GM12878 (cell line): Measurements from ENCODE around the gene KRTAP5-2. TPM values are rescaled to one million over a fixed set of nuclear protein-coding genes. Genes with fewer than 3 reads are reported as not detected.

Source experiments
- ATAC-seq: fragments of 200-7000 bp; cut with Tn5 transposase; 3 replicates; pipeline ENCODE4 v1.9.1; 2020; ENCODE audit warnings: mild to moderate bottlenecking, moderate library complexity
- BruUV-seq: library from RNA; stranded (reverse); fragments of 400-500 nt; replicated peaks from 2 replicates; lab custom pipeline; 2021; lab: Mats Ljungman, UMichigan
- CTCF ChIA-PET: fragments of 300-600 bp; sonication (Branson Sonifier 250); formaldehyde crosslinking; extraction: SDS; loops from one replicate; lab custom pipeline; 2021; ENCODE audit warnings: inconsistent platforms; lab: Yijun Ruan, JAX
- POLR2A ChIA-PET: fragments of 350-600 bp; formaldehyde crosslinking; extraction: SDS; loops from one replicate; lab custom pipeline; 2021; ENCODE audit warnings: inconsistent platforms; lab: Charles Lee
- RAD21 ChIA-PET: fragments of 300-600 bp; sonication (Branson Sonifier 250); formaldehyde crosslinking; loops from one replicate; lab custom pipeline; 2023; ENCODE audit warnings: antibody characterized with exemption; ENCODE audit not compliant: unreplicated experiment; lab: Charles Lee
- SMC1A ChIA-PET: fragments of 300-600 bp; sonication (Branson Sonifier 250); formaldehyde crosslinking; loops from one replicate; lab custom pipeline; 2023; ENCODE audit not compliant: unreplicated experiment, uncharacterized antibody; lab: Charles Lee
- DNase-seq: peaks from one replicate; pipeline ENCODE4 v3.0.0-alpha.2; 2011; ENCODE audit warnings: low read depth, low spot score
- FAIRE-seq: peaks from 3 replicates; lab custom pipeline; 2011; peaks lifted over from hg19 to GRCh38; lab: Jason Lieb, UNC
- H2AFZ ChIP-seq: 2 replicates; pipeline ENCODE4 v1.6.0; 2011; ENCODE audit warnings: low read depth, low read length, control low read depth; ENCODE audit not compliant: control insufficient read depth
- H3K27ac ChIP-seq: 2 replicates; pipeline ENCODE4 v1.5.1; 2011; ENCODE audit warnings: control low read depth; ENCODE audit not compliant: control insufficient read depth, insufficient read depth
- H3K27me3 ChIP-seq, 2 experiments: replicated peaks in 1 of 2; 2 replicates each; pipeline versions ENCODE4 v1.6.0 to v1.6.1; 2011; ENCODE audit warnings: low read length in 1 of 2; ENCODE audit not compliant: control insufficient read depth in 2 of 2, insufficient read depth in 2 of 2
- H3K36me3 ChIP-seq, 2 experiments: 2 replicates each; pipeline ENCODE4 v1.5.1; 2011; ENCODE audit warnings: low read length in 1 of 2; ENCODE audit not compliant: control insufficient read depth in 2 of 2, insufficient read depth in 2 of 2
- H3K4me1 ChIP-seq: 2 replicates; pipeline ENCODE4 v1.6.1; 2011; ENCODE audit warnings: mild to moderate bottlenecking, low read length, moderate library complexity, mixed read lengths; ENCODE audit not compliant: control insufficient read depth, insufficient read depth
- H3K4me2 ChIP-seq: 2 replicates; pipeline ENCODE4 v1.6.0; 2011; ENCODE audit warnings: control low read depth; ENCODE audit not compliant: control insufficient read depth, insufficient read depth
- H3K4me3 ChIP-seq: fragments of 200-600 bp; sonication (generic); 2 replicates; pipeline ENCODE4 v1.5.1; 2016
- H3K79me2 ChIP-seq: 2 replicates; pipeline ENCODE4 v1.6.0; 2011; ENCODE audit warnings: low read length; ENCODE audit not compliant: control insufficient read depth, insufficient read depth
- H3K9ac ChIP-seq: 2 replicates; pipeline ENCODE4 v1.8.0; 2011; ENCODE audit warnings: low read length, control low read depth, mixed read lengths; ENCODE audit not compliant: control insufficient read depth, insufficient read depth
- H3K9me3 ChIP-seq: replicated peaks from 3 replicates; pipeline ENCODE4 v1.5.1; 2011; ENCODE audit warnings: mild to moderate bottlenecking, low read length; ENCODE audit not compliant: control insufficient read depth, insufficient read depth
- H4K20me1 ChIP-seq: 2 replicates; pipeline ENCODE4 v1.6.0; 2011; ENCODE audit not compliant: control insufficient read depth, insufficient read depth
- BCL11A ChIP-seq: IDR thresholded peaks from 2 replicates; pipeline ENCODE4 v1.6.1; 2011; ENCODE audit warnings: low read depth, low read length
- BMI1 ChIP-seq: fragments of 450-650 bp; IDR thresholded peaks from 2 replicates; pipeline ENCODE4 v1.6.1; 2016; ENCODE audit warnings: mild to moderate bottlenecking, moderate library complexity, borderline replicate concordance
- CBFB ChIP-seq: IDR thresholded peaks from 2 replicates; pipeline ENCODE4 v1.6.1; 2016; ENCODE audit warnings: antibody characterized with exemption, low read depth
- IRF4 ChIP-seq: IDR thresholded peaks from 2 replicates; pipeline ENCODE4 v1.6.1; 2011; ENCODE audit warnings: low read depth, low read length
- JUNB ChIP-seq: IDR thresholded peaks from 2 replicates; pipeline ENCODE4 v1.6.1; 2016; ENCODE audit warnings: antibody characterized with exemption, mild to moderate bottlenecking
- KAT2A ChIP-seq: conservative IDR thresholded peaks from 2 replicates; pipeline ENCODE4 v1.6.1; 2011; ENCODE audit warnings: low read depth, low read length; ENCODE audit not compliant: control insufficient read depth
- LARP7 ChIP-seq: fragments of 450-650 bp; IDR thresholded peaks from 2 replicates; pipeline ENCODE4 v1.6.1; 2017; ENCODE audit warnings: mild to moderate bottlenecking
- MTA3 ChIP-seq: IDR thresholded peaks from 2 replicates; pipeline ENCODE4 v1.6.1; 2012; ENCODE audit warnings: low read length, inconsistent platforms, borderline replicate concordance
- NFXL1 ChIP-seq: fragments of 450-650 bp; IDR thresholded peaks from 2 replicates; pipeline ENCODE4 v1.6.1; 2017; ENCODE audit warnings: antibody characterized with exemption, mild to moderate bottlenecking, borderline replicate concordance
- NR2C2 ChIP-seq: IDR thresholded peaks from 2 replicates; pipeline ENCODE4 v1.6.1; 2011; ENCODE audit warnings: borderline replicate concordance, low read depth; ENCODE audit not compliant: control insufficient read depth, insufficient read length
- POLR2A ChIP-seq: IDR thresholded peaks from 2 replicates; pipeline ENCODE4 v1.6.1; 2011; ENCODE audit warnings: low read depth, mild to moderate bottlenecking, low read length
- RUNX3 ChIP-seq: IDR thresholded peaks from 2 replicates; pipeline ENCODE4 v1.6.1; 2012; ENCODE audit warnings: low read length, inconsistent platforms
- TAF1 ChIP-seq: IDR thresholded peaks from 2 replicates; pipeline ENCODE4 v1.6.1; 2011; ENCODE audit warnings: mild to moderate bottlenecking, low read depth, low read length, borderline replicate concordance
- TARDBP ChIP-seq: IDR thresholded peaks from 2 replicates; pipeline ENCODE4 v1.6.1; 2016; ENCODE audit warnings: borderline replicate concordance
- TCF12 ChIP-seq: IDR thresholded peaks from 2 replicates; pipeline ENCODE4 v1.6.1; 2011; ENCODE audit warnings: low read depth, mild to moderate bottlenecking, low read length
- WGBS: methylation state at CpG from one replicate; pipeline ENCODE4 v1.1.6; 2016; ENCODE audit warnings: low lambda C conversion rate; ENCODE audit not compliant: insufficient replicate concordance, insufficient coverage; ENCODE audit errors: missing lambda C conversion rate; 5-methylcytosine and 5-hydroxymethylcytosine counted together
- in situ Hi-C: fragments of 300-500 bp; cut with MboI; formaldehyde crosslinking; loops from 9 replicates; pipeline ENCODE4 v1.14.3; 2018; ENCODE audit warnings: mixed read lengths
- intact Hi-C: fragments of 100-400 bp; cut with micrococcal nuclease; formaldehyde crosslinking; loops from one replicate; pipeline ENCODE4 v1.14.2; 2022; ENCODE audit not compliant: unreplicated experiment
- polyA plus RNA-seq, 11 experiments: library from polyadenylated mRNA; depleted of rRNA in 4 of 11; unstranded in 6 of 11; stranded (reverse) in 5 of 11; fragments of >200 nt; fragmentation: Nextera tagmentation in 4 of 11; fragmentation: Illumina TruSeq in 1 of 11; extraction: Ambion mirVana in 4 of 11; extraction: Trizol in 1 of 11; gene quantifications; 1 replicate in 1 of 11; 2 replicates in 10 of 11; pipeline versions ENCODE4 v1.2.1 to v1.2.3, GENCODE V29; 2011 to 2016; ENCODE audit warnings: inconsistent platforms in 2 of 11, missing spikeins in 2 of 11, low read depth in 1 of 11
- total RNA-seq, 4 experiments: library from RNA; depleted of rRNA in 3 of 4; stranded (reverse); fragments of >200 nt in 3 of 4; fragmentation: Illumina TruSeq in 1 of 4; extraction: Trizol in 1 of 4; gene quantifications; 2 replicates each; pipeline versions ENCODE4 v1.2.1 to v1.2.3, GENCODE V29; 2013 to 2021
- TF ChIP-seq, protein P1 (sequence below): IDR thresholded peaks from 2 replicates; pipeline ENCODE4 v1.6.1; 2012; ENCODE audit warnings: mild to moderate bottlenecking, low read depth, low read length
- TF ChIP-seq, protein P2 (sequence below): IDR thresholded peaks from 2 replicates; pipeline ENCODE4 v1.6.1; 2011; ENCODE audit warnings: low read depth, mild to moderate bottlenecking, low read length, moderate library complexity, borderline replicate concordance; ENCODE audit errors: extremely low read depth

Gene KRTAP5-2
- total and polyA plus RNA-seq, 10 of the 15 experiments (the other 5 are each of a cell fraction or from before 2014, with no cell fraction given), result not detected

DNA sequence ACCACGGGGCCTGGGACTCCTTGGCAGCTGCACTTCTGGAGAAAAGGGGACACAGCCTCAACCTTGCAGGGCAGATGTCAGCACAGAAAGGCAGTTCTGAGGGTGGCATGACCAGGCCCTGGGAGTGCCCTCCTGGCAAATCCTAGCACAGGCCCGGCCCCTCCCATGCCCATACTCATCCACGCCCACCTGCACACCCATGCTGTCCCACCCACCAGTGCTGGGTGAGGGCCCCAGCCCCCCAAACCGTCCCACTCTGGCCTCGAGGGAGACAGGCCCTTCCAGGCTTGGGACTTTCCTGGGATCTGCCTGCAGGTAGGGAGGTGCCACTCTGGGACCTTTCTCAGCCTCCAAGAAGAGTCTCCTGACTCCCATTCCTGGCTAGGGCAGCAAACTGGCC is 36.1 kb downstream of the KRTAP5-2 start (continued):
- TF ChIP-seq, protein P1, sequence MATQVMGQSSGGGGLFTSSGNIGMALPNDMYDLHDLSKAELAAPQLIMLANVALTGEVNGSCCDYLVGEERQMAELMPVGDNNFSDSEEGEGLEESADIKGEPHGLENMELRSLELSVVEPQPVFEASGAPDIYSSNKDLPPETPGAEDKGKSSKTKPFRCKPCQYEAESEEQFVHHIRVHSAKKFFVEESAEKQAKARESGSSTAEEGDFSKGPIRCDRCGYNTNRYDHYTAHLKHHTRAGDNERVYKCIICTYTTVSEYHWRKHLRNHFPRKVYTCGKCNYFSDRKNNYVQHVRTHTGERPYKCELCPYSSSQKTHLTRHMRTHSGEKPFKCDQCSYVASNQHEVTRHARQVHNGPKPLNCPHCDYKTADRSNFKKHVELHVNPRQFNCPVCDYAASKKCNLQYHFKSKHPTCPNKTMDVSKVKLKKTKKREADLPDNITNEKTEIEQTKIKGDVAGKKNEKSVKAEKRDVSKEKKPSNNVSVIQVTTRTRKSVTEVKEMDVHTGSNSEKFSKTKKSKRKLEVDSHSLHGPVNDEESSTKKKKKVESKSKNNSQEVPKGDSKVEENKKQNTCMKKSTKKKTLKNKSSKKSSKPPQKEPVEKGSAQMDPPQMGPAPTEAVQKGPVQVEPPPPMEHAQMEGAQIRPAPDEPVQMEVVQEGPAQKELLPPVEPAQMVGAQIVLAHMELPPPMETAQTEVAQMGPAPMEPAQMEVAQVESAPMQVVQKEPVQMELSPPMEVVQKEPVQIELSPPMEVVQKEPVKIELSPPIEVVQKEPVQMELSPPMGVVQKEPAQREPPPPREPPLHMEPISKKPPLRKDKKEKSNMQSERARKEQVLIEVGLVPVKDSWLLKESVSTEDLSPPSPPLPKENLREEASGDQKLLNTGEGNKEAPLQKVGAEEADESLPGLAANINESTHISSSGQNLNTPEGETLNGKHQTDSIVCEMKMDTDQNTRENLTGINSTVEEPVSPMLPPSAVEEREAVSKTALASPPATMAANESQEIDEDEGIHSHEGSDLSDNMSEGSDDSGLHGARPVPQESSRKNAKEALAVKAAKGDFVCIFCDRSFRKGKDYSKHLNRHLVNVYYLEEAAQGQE, result no peak
- TF ChIP-seq BCL11A, result no peak
- TF ChIP-seq, protein P2, sequence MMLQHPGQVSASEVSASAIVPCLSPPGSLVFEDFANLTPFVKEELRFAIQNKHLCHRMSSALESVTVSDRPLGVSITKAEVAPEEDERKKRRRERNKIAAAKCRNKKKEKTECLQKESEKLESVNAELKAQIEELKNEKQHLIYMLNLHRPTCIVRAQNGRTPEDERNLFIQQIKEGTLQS, result no peak
- TF ChIP-seq TCF12, result no peak

DNA sequence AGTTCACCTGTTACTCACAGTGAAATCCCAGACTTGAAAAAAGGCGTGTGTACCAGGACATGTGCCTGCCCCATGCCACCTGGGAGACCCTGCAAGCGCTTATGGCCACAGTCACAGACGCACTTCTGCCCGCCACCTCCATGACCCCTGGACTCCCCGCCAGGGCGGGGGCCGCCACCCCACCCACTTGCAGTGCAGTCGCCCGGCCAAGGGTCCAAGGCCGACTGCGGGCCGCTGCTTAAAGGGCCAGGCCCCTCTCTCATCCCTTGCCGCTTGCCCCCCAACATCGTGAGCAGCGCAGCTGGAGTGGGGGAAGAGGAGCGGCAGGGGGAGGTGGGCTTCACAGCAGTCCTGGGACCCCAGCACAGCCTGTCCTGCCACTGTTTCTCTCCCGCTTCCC is 36.8 kb downstream of the KRTAP5-2 start:
- POLR2A ChIA-PET, result no interaction called here
- Histone ChIP-seq H3K27me3 (no peaks in the 10 kb centered on the region), H3K9ac (no peak overlapping the region), H3K36me3 (no peaks in the 10 kb centered on the region), H3K79me2 (no peaks in the 10 kb centered on the region), H3K4me2 (no peak overlapping the region), H2AFZ (no peak overlapping the region), H3K27ac (no peak overlapping the region), H3K4me3 (no peak overlapping the region), H4K20me1 (no peaks in the 10 kb centered on the region), H3K9me3 (no peaks in the 10 kb centered on the region), H3K4me1 (no peaks in the 10 kb centered on the region)
- no peak for ATAC-seq
- SMC1A ChIA-PET, result no interaction called here
- no peak for FAIRE-seq
- DNase-seq, result no peak
- TF ChIP-seq TAF1, result no peak
- no peak for TF ChIP-seq POLR2A
- TF ChIP-seq RUNX3, result no peak
- no peak for TF ChIP-seq NR2C2
- no peak for TF ChIP-seq MTA3
- TF ChIP-seq LARP7, result no peak
- TF ChIP-seq TARDBP, result no peak
- TF ChIP-seq NFXL1, result no peak
- TF ChIP-seq JUNB, result no peak
- no peak for TF ChIP-seq IRF4
- no peak for TF ChIP-seq KAT2A
- no peak for TF ChIP-seq BMI1
- TF ChIP-seq CBFB, result no peak
- RAD21 ChIA-PET, result no interaction called here
- BruUV-seq, result no TSS peak
- CTCF ChIA-PET, result interaction anchor here (1.3 kb wide), 1 partner anchor 14 kb away, joined by 5 read pairs; no protein-coding TSS in a partner anchor
- WGBS, result 42% methylated on average over 17 of the region's 17 CpGs
- intact Hi-C loops, result no loop called here
- in situ Hi-C loops, result no loop called here
